ENCODE data around the gene VASP.

GRCh38 chr19:45506989-45507871 lies at the start of gene VASP:
- TF ChIP-seq CREB1 (CRISPR knock-in tag; IDR thresholded peaks at IDR 0.05) (no peak), CTCF (IDR thresholded peaks at IDR 0.05) (no peak)

Data from WTC11 (cell line).